GM18951 (cell line): ENCODE measurements around the gene UCN2.

Source experiments
- POLR2A ChIP-seq: IDR thresholded peaks from 4 replicates; pipeline ENCODE4 v1.6.1; 2011; ENCODE audit warnings: mild to moderate bottlenecking; ENCODE audit not compliant: insufficient read length, insufficient read depth; ENCODE audit errors: extremely low read depth
- in situ Hi-C: fragments of 300-500 bp; cut with MboI; formaldehyde crosslinking; loops from one replicate; pipeline ENCODE4 v1.12.0; 2022; ENCODE audit warnings: low sequenced_read_pairs, mixed read lengths, inconsistent platforms; ENCODE audit not compliant: unreplicated experiment

The UCN2 gene

GRCh38 chr3:48528048-48528447 is 35.5 kb downstream of the UCN2 start:
- no peak for TF ChIP-seq POLR2A
- in situ Hi-C loops = no loop called here

- in situ Hi-C loops = no loop called here
- TF ChIP-seq POLR2A = no peak
Measured at GRCh38 chr3:48524970-48525369, 38.6 kb downstream of the UCN2 start.

- in situ Hi-C loops = no loop called here
- TF ChIP-seq POLR2A = no peak
Measured at GRCh38 chr3:48521635-48522034, 41.9 kb downstream of the UCN2 start.

DNA sequence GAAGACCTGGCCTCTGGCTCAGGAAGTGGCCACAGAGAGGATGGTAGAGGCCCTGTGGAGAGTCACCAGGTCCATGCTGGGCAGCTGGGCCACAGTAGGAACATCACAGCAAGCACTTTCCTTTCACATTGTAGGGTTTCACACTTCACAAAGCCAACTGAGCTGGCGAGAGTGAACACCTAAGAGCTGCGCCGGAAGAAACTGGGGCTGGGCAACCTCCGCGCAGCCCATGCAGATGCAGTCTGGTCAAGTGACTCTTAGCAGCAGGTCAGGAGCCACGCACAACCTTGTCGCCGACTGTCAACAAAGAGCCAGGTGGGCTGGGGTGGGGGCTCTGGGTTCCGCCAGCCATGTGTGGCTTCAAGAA is 44.3 kb downstream of the UCN2 start:
- in situ Hi-C loops = no loop called here
- no peak for TF ChIP-seq POLR2A

DNA sequence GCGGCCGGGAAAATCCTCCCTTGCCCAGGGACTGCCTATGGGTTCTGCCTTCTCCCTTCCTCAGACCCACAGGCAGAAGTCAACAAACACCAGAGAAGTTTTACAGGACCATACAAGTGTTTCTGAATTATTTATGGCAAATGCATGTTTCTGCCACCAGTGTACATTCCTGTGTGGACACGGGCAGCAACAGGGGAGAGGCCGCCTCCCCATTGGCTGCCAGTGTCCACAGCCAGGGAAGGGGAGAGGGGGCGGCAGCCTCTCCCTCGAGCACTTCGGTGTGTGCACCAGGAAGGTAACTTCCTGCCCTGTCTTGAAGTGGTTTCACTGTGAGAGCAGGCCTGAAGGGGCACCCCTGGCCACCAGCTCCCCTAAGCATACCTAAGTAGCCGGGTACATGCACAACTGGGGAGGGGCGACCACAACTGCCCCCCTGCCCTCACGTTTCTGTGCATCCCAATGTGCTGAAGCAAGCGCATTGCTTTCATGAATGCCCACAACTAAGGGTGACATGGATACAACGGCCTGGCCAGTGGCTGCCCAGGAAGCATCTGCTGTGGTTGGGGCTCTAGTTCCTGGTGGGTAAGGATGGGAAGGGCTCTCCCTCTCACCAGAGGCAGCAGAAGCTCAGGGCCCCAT is 44.8 kb downstream of the UCN2 start:
- in situ Hi-C loops = no loop called here

GRCh38 chr3:48518069-48518468 is 45.5 kb downstream of the UCN2 start:
- in situ Hi-C loops = no loop called here

More for the DNA sequence above, 44.8 kb downstream of the UCN2 start:
- TF ChIP-seq POLR2A = no peak

DNA sequence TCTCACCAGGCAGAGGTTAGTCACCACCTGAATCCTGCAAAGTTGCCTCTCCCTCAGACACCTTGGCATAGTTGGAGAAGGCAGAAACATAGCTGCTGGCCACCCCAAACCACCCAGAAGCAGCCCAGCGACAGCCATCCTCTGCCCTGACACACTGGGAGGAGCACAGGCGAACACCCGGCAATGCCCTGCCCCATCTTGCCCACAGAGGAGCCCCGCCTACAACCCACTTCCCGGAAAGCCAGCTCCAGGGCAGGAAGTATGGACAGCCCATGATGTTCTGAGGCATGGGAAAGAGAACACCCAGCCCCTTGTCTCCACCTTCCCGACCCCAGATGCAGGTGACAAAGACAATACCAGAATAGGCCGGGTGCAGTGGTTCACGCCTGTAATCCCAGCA is 47.0 kb downstream of the UCN2 start:
- TF ChIP-seq POLR2A = no peak
- in situ Hi-C loops = no loop called here

More at GRCh38 chr3:48518069-48518468, 45.5 kb downstream of the UCN2 start:
- no peak for TF ChIP-seq POLR2A

GRCh38 chr3:48514431-48515227 is 49.0 kb downstream of the UCN2 start:
- in situ Hi-C loops = no loop called here
- TF ChIP-seq POLR2A = no peak
